Measurements from ENCODE around the gene AP3S2. TPM values are rescaled to one million over a fixed set of nuclear protein-coding genes. Genes with fewer than 3 reads are reported as not detected.
"Not testable (repeated sequence)": the region's sequence is repeated elsewhere in the genome, so short reads cannot be mapped to it uniquely, and the experiment has no call there.

AP3S2 gene
- total RNA-seq = 58.5 TPM

DNA sequence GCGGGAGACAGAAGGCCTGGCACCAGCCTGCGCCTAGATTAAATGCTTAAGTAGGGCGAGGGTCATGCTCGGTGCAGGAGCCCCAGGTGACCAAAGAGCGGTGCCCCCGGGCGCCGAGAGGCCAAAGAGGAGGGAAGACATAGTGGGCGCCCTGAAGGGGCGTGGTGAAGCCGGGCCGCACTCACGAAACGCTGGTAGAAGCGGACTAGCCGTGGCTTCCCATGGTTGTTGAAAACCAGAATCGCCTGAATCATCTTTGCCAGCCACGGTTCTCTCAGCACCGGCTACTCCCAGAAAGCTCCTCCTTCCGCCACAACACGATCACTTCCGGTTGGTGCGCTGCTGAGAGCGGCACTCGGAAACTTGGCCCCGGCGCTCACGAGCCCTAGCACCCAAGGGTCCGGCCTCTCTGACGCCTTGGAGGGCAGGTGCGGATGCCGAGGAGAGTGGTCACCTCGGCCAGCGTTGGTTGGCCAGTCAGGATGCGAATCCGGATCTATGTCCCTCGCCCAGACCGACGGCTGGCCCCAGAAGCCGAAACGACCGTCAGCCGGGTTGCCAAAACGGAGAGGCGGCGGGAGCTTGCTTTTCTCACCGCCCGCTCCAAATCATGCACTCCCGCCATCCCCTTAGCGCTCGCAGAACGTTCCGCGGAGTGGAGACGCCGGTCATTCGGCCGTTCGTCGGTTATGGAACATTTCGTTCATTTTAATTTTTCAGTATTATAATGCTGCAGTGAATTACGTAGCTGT, at the start of gene AP3S2:
TSS of gene AP3S2 (minus strand) at position 299 of the 752 bp plus-strand sequence. CDS start at position 254, 45 bp downstream.
- peak; percentile 97 for DNase-seq

DNA sequence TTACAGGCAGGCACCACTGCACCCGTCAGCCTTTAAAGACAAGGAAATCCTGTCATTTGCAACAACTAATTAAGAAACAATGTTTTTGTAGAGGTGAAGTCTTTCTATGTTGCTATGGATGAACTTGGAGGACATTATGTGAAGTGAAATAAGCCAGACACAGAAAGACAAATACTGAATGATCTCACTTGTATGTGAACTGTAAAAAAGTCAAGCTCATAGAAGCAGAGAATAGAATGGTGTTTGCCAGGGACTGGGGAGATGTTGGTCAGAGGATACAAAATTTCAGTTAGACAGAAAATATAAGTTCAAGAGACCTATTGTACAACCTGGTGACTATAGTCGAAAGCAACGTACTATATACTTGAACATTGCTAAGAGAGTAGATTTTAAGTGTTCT, 46.1 kb upstream of the AP3S2 start:
- peak; percentile 49 for DNase-seq

DNA sequence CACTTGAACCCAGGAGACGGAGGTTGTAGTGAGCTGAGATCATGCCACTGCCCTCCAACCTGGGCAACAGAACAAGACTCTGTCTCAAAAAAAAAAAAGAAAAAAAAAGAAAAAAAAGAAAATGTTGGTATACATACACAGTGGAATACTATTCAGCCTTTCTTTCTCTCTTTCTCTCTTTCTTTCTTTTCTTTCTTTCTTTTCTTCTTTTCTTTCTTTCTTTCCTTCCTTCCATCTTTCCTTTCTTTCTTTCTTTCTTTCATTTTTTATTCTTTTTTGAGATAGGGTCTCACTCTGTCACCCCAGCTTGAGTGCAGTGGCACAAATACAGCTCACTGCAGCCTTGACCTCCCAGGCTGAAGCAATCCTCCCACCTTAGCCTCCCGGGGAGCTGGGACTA, 45.6 kb upstream of the AP3S2 start:
- not testable (repeated sequence) for DNase-seq

DNA sequence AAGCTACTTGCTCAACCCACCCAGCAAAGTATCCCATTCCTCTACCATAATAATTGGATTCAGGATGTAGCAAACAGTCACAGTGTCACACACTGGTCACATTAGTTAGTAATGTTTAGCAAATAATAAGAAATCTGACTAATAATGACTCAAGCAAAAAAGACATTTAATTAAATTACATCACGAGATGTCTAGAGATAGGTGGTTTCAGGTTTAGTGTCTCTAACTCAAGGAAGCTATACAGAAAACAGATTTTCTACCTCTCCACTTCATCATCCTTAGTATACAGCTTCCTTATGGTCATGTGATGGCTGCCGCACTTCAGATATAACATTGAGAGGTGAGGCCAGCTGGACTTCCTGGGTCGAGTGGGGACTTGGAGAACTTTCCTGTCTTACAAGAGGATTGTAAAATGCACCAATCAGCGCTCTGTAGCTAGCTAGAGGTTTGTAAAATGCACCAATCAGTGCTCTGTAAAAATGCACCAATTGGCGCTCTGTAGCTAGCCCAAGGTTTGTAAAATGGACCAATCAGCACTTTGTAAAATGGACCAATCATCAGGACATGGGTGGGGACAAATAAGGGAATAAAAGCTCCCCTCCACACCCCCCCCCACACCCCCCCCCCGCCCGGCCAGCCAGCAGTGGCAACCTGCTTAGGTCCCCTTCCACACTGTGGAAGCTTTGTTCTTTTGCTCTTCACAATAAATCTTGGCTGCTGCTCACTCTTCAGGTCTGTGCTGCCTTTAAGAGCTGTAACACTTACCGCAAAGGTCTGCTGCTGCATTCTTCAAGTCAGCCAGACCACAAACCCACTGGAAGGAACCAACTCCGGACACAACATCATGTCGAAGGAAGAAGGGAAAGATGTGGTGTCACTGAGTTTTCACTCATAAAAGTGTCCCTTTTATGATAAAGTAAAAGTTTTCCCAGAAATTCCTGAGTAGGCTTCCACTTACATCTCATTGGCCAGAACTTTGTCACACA, 43.9 kb upstream of the AP3S2 start:
- no peak for DNase-seq

DNA sequence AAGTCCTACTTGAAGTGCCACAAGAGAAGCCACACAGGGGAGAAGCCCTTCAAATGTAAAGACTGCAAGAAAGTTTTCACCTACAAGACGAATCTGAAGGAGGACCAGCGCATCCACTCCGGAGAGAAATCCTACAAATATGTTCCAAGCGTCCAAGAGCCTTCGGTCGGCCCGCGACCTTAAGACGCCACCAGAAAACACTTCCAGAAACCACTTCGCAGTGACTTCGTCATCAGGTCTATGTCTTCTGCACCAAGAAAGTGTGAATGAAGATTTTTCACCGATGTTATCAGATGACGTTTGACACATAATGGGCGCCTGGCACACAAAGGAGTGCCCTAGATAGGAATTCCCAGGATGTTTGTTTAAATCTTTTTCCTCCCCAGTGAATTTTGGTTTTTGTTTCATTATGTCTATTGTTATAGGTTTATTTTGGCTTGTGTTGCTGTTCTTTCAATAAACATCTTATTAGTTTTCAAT, 43.0 kb upstream of the AP3S2 start:
- no peak for DNase-seq

DNA sequence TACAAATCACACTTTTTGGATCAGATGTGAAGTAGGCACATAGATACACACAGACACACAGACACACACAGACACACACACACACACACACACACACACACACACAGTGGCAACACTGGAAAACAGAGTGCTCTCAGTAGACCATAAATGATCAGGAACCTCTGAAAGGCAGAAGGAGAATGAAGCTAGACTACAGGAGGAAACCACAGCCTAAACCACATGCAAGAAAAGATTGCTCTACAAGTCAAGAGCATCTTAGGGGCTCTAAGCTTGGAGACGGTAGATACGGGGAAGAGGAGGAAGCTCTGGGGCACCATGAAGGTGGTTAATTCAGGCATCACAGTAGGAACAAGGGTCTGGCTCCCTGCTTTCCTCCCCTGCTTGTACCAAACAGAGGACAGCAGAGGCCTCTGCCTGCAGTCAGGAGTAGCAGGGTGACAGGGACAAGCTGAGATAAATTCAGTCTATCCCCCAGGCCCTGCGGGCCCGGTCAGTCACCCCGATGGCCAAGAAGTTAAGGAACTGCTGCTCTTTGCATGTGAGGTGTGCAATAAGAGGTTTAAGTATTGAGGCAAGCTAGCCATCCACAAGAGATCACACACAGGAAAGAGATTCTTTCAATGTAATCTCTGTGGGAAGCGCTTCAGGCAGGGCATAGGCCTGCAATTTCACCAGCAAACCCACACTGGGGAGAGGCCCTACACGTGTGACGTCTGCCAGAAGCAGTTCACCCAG, 42.4 kb upstream of the AP3S2 start:
- no peak for DNase-seq

DNA sequence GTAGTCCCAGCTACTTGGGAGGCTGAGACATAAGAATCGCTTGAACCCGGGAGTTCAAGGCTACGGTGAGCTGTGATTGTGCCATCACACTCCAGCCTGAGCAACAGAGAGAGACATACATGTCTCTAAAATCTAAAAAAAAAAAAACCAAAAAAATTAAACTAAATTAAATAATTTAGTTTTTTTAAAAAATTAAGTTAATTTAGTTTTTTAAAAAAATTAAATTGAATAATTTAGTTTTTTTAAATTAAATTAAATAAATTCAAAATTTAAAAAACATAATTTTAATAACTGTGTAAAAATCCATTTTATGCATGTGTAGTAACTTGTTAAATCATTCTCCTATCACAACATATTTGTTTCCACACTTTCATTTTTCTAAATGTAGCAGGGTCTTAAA, 39.1 kb upstream of the AP3S2 start:
- no peak for DNase-seq

DNA sequence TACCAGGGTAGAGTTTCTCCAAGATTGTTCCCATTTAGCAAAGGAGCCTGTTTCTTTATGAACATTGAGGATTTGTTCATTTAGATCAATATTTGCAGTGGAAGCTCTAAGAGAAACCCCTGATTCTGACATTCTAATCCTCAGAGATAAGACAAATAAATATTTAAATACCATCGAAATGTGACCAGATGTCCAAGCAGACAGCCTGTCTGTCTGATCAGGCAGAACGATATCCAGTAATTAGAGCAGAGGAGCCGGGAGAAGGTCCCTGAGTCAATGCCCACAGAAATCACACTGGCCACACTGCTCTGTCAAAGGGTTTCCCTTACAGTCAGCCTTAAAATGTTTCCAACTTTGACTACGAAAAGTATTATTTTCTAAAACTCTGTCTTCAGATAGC, 34.6 kb upstream of the AP3S2 start:
- no peak for DNase-seq

DNA sequence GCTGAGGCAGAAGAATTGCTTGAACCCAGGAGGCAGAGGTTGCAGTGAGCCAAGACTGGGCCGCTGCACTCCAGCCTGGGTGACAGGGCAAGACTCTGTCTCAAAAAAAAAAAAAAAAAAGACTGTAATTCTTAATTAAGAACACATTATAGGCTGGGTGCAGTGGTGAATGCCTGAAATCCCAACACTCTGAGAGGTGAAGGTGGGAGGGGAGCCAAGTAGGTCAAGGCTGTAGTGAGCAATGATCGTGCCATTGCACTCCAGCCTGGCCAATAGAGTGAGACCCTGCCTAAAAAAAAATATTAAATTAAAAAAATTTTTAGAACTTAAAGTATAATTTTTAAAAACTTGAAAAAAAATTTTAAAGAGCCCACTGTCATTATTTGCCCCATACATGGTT, 32.4 kb upstream of the AP3S2 start:
- DNase-seq = no peak

DNA sequence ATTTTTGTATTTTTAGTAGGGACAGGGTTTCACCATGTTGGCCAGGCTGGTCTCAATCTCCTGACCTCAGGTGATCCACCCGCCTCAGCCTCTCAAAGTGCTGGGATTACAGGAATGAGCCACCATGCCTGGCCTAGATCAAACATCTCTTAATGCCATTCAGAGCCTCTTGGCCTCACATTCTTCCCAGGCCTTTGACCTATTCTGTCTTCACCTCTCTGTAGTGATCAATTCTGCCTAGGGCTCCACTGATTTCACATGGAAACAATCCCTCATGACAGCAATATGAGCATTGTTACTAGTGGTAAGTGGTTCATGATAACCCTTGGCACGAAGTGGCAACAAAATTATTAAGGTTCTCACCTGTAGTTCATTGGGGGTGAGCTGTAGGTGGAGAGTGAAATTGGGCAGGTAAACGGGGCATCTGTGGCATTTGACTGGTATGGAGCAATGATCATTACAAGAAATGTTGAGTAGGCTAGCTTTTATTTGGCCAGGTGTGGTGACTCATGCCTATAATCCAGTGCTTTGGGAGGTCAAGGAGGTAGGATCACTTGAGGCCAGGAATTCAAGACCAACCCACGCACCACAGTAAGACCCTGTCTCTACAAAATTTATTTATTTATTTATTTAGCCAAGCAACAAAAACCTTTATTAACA, 23.8 kb upstream of the AP3S2 start:
- DNase-seq = no peak

DNA sequence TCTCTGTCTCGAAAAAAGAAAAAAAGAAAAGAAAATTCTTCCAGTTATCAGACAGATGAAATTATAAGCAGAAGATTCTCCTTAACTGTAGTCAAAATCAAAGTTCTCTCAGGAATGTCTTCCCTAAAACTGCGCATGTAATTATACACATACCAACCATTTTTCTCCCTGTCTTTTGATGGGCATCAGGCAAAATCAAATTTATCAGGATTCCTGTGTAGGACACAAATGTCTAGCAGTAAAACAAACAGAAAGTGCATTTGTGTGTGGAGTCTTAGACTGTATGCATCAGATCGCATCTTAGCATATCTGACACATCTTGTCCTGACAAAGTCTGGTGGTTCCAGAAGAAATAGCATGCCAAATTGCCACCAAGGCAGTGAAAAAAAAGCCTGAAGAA, 22.9 kb upstream of the AP3S2 start:
- no peak for DNase-seq

DNA sequence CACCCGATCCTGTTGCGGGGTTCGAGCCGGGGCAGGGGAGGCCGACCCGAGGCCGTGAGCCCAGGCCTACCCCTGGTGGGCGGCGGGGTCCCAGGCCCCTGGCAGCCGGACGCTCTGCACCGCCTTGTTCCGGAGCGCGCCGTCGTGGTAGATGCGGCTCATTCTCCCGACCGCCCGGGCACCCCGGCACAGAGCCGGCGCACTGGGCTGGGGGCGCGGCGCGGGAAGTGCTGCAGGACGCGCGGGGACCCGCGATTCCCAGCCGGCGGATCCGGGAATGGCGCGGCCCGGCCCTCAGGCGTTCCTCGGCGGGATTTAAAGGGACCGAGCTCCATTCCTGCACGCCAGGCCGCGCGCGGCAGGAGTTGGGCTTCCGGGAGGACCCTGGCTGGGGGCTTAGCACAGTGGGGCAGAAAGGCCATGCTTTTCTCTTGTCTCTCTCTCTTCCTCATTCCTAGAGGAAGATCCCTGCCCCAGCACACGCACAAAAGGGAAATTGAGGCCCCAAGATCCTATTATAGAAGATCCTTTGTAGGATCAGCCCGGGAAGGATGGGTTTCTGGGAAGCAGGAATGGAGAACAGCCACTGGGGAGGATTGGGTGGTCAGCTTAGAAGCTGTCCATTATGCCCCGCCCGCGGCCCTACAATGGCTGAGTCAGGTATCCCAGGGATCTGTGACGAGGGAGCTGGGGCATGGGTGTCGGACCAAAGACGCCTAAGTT, 19.0 kb upstream of the AP3S2 start, which contains the start of gene ARPIN:
TSS of gene ARPIN (minus strand) at position 279 of the 723 bp plus-strand sequence. CDS start at position 162, 117 bp downstream.
- DNase-seq = peak; percentile 82

DNA sequence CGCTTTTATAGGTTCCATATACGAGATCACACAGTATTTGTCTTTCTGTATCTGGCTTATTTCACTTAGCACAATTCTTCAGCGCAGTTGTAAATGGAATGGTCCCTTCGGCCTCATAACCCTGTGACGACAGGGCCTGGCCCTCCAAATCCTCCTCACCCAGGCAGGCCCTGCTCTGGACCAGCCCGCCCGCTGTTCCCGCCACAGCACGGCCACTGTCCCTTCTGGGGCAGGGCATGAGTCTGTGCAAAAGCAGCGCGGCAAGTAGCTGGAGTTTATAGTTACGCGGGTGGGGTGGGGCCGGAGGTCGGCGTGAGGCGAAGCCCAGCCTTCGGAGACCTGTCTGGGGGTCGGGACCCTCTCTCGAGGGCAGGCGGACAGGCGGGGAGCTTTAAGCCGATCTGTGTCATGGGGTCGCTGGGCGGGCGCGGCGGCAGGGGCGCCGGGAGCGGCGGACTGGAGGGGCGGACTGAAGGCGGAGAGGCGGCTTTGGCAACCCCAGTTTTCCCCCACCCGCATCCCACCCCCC, 18.4 kb upstream of the AP3S2 start:
- peak; percentile 50 for DNase-seq

DNA sequence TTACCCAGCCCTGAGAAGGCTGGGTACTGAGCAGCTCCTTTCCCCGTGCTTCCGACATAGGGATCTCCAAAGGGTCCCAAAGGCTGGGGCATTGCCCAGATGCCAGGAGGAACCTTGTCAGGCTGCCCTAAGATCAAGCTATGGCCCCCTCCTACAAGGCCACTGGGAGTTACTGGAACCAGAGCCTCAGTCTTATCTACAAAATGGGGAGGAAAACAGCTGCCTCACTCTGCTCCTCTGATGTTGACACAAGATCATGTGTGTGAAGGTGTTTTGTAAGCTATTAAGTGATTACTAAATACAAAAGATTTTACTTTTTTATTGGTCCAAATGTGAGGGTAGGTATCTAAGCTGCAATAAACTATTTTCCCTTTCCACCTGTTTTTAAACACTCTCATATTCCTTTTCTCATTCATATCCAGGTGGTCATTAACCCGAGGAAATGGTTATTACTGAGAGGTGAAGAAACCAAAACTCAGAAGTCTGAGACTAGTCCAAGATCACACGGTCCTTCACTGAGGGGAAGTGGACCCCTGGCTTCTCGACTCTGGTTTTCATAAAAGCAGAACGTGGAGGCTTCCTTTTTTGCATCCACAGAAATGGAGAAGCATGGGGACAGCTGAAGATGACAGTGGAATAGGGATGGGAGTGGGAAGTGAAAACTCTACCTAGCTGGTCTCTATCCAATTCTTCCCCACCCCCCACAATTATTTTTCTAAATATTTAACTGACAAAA, 17.3 kb upstream of the AP3S2 start:
- DNase-seq = no peak

DNA sequence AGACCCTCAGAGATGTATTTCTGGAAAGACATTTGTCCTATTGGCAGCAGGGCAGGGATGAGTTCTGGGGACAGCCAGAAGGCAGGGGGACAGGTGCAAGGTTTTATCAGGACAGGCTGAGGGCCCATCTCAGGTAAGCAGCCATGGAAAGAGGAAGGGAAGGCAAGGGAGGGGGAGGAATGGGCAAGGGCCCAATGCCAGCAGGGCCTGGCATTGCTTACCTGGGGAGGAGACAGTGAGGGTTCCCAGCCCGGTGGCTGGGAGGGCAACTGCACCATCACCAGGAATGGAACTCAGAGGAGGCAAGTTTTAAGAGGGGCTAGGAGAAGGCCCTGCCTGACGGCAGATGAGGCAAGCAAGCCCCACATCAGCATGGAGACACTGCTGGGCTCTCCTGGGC, 15.8 kb upstream of the AP3S2 start:
- DNase-seq = no peak

DNA sequence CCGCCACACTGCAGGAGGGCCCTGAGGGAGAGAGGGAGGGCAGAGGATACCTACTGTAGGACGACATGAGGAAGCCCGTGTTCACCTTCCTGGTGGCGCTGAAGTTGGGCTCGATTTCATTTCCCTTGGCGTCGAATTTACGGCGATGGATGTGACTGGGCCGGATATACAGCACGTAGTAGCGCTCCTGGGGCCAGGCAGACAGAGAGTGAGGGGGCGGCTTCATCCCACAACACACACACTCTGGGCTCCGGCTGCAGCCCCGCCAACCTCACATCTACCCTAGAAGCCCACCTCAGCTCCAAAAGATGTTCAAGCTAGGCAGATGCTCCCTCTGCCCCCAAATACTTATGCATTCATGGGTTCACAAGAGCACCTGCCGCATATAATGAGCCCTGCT, 14.4 kb upstream of the AP3S2 start:
- no peak for DNase-seq

DNA sequence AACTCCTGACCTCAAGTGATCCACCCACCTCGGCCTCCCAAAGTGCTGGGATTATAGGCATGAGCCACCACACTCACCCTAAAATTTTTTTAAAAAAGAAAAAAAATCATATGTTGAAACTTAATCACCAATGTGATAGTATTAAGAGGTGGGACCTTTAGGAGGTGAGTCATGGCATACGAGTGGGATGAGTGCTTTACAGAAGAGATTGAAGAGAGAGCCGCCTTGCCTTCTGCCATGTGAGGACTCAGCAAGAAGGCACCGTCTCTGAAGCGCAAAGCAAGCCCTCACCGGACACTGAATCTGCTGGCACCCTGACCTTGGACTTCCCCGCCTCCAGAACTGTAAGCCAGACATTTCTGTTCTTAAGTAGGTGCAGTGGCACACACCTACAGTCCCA, 13.5 kb upstream of the AP3S2 start:
- no peak for DNase-seq

DNA sequence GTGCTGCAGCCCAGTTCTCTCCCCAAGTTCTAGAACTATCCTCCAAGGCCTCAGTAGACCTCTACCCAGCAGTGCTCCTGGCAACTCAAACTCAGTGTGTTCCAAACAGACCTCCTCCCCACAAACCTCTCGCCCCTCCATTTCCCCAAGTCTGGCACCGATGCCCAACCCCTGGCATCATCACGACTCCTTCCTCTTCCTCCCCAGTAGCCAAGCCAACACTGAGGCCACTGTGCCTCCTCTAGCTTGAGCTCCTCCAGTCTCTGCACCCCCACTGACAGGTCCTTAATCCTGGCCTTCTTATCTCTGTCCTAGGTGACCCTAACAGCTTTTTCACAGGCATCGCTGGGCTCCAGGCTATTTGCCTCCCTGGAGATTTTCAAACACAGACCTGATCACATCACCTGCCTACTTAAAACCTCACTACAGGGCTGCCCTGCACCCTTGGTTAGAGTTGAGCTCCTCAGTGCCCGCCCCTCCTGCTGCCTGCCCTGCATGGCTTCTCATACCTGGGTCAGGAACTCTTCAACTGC, 12.1 kb upstream of the AP3S2 start:
- no peak for DNase-seq

DNA sequence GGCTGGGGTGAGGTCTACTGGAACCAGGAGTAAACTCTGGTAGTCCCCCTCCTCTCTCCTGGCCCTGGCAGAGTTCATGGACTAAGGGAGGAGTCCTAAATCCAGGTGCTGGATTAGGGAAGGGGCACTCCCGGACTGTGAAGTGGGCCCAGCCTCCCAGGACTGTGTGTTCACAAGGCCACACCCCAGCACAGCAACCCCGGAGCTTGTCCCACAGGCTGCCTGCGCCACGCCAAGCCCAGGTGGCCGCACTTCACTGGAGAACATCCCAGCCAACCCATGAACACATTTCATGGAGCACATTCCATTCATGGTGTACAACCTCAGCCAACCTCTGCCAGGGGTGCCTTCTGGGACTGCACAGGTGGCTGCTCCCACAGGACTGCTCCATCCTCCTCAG, 10.7 kb upstream of the AP3S2 start:
- no peak for DNase-seq

DNA sequence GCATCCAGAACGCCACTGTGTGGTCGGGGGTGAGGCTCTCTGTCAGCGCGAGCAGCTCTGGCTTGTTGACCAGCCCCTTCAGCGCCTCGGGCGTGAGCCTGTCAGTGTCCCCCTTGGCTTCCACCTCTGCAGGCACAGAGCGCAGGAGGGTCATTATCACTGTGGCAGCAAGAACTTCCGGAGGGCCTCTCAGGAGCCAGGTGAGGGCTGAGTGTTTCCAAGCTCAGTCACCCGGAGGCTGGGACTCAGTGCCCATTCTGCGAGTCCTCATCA, 10.0 kb upstream of the AP3S2 start:
- DNase-seq = no peak

Data from tongue (tissue), 2 donors.